K562 (cell line): ENCODE results near the gene NOTCH1. TPM values are rescaled to one million over a fixed set of nuclear protein-coding genes. Genes with fewer than 3 reads are reported as not detected.

Source experiments
- CHD7 ChIP-seq: fragments of 200-600 bp; sonication (generic); IDR thresholded peaks from one replicate; pipeline ENCODE4 v1.6.1; 2012; ENCODE audit warnings: mild to moderate bottlenecking, low read depth, low read length, inconsistent platforms
- EHMT2 ChIP-seq: fragments of 450-650 bp; IDR thresholded peaks from 2 replicates; pipeline ENCODE4 v1.6.1; 2018; ENCODE audit warnings: antibody characterized with exemption
- SMARCC2 ChIP-seq: fragments of 450-650 bp; IDR thresholded peaks from 2 replicates; pipeline ENCODE4 v1.6.1; 2017; ENCODE audit warnings: antibody characterized with exemption, moderate library complexity, mild to moderate bottlenecking, low read depth
- ZBTB33 ChIP-seq: sonication (generic); formaldehyde crosslinking; IDR thresholded peaks from 2 replicates; pipeline ENCODE4 v1.8.1; 2023; ENCODE audit warnings: mild to moderate bottlenecking, missing genetic modification reagents
- ZFP91 ChIP-seq: sonication (generic); formaldehyde crosslinking; IDR thresholded peaks from 2 replicates; pipeline ENCODE4 v1.8.0; 2022; ENCODE audit warnings: mild to moderate bottlenecking, missing genetic modification reagents
- ZHX1 ChIP-seq: fragments of 150-350 bp; conservative IDR thresholded peaks from 2 replicates; pipeline ENCODE4 v1.6.1; 2014; ENCODE audit warnings: low read length
- polyA plus RNA-seq, 8 experiments: library from polyadenylated mRNA; depleted of rRNA in 4 of 8; stranded (reverse) in 5 of 8; unstranded in 3 of 8; fragments of >200 nt; fragmentation: Nextera tagmentation in 2 of 8; fragmentation: Illumina TruSeq in 1 of 8; extraction: Ambion mirVana in 2 of 8; extraction: Trizol in 1 of 8; gene quantifications; 2 replicates each; pipeline versions ENCODE4 v1.2.1 to v1.2.3, GENCODE V29; 2011 to 2014; ENCODE audit warnings: inconsistent platforms in 1 of 8, missing spikeins in 1 of 8
- total RNA-seq, 7 experiments: library from RNA; depleted of rRNA in 6 of 7; stranded (reverse); fragments of >200 nt in 6 of 7; fragmentation: Illumina TruSeq in 2 of 7; extraction: Trizol in 2 of 7; gene quantifications; 2 replicates each; pipeline versions ENCODE4 v1.2.1 to v1.2.3, GENCODE V29; 2011 to 2021; ENCODE audit warnings: low replicate concordance in 1 of 7

Gene NOTCH1
- total and polyA plus RNA-seq, 9 of the 15 experiments (the other 6 are each of a cell fraction or from before 2014, with no cell fraction given), result 0.03 to 31.4 (median 2.3) TPM

GRCh38 chr9:136473354-136473721 is 72.5 kb downstream of the NOTCH1 start (continued):
- TF ChIP-seq CHD7, result no peak
- 0 out of 2 replicates have a peak, but pooled peaks have one; percentile 39 for TF ChIP-seq ZBTB33
- no peak for TF ChIP-seq ZHX1
- no peak for TF ChIP-seq ZFP91 (CRISPR knock-in tag)
- no peak for TF ChIP-seq EHMT2
- TF ChIP-seq SMARCC2, result no peak
